SK-N-SH (cell line): ENCODE measurements around the gene MFAP3L. TPM values are rescaled to one million over a fixed set of nuclear protein-coding genes. Genes with fewer than 3 reads are reported as not detected.
"Not testable (repeated sequence)": the region's sequence is repeated elsewhere in the genome, so short reads cannot be mapped to it uniquely, and the experiment has no call there.

Experiments used
- CTCF ChIA-PET: fragments of 300-600, 350-600 bp; formaldehyde crosslinking; extraction: SDS; loops from one replicate; lab custom pipeline; 2021; lab: Yijun Ruan, JAX
- POLR2A ChIA-PET: fragments of 350-600 bp; sonication (Branson Sonifier 250); formaldehyde crosslinking; extraction: SDS; loops from one replicate; lab custom pipeline; 2020; ENCODE audit warnings: antibody characterized with exemption, inconsistent platforms; lab: Yijun Ruan, JAX
- DNase-seq: peaks from one replicate; pipeline ENCODE4 v3.0.0; 2012
- H2AFZ ChIP-seq: fragments of 200-600 bp; sonication (generic); 2 replicates; pipeline ENCODE4 v1.8.1; 2016; ENCODE audit warnings: antibody characterized with exemption, mild to moderate bottlenecking, low read depth
- H3F3A ChIP-seq: fragments of 200-600 bp; sonication (generic); replicated peaks from 2 replicates; pipeline ENCODE3; 2016; ENCODE audit warnings: antibody characterized with exemption, mild to moderate bottlenecking; ENCODE audit not compliant: insufficient read depth
- H3K27ac ChIP-seq, 2 experiments: fragments of 200-500 bp in 1 of 2; fragments of 200-600 bp in 1 of 2; sonication (Bioruptor generic) in 1 of 2; sonication (generic), shearing (Covaris generic) in 1 of 2; 2 replicates each; pipeline versions ENCODE4 v1.5.1 to v1.6.1; 2014 to 2016; ENCODE audit warnings: low read depth in 2 of 2, inconsistent platforms in 1 of 2, low read length in 1 of 2, mild to moderate bottlenecking in 1 of 2, mixed read lengths in 1 of 2
- H3K27me3 ChIP-seq: fragments of 200-600 bp; sonication (generic), shearing (Covaris generic); 2 replicates; pipeline ENCODE4 v1.6.1; 2016; ENCODE audit warnings: mixed run types; ENCODE audit not compliant: insufficient read depth
- H3K36me3 ChIP-seq, 2 experiments: fragments of 200-500 bp in 1 of 2; fragments of 200-600 bp in 1 of 2; sonication (Bioruptor generic) in 1 of 2; sonication (generic) in 1 of 2; replicated peaks in 1 of 2; 2 replicates each; pipeline versions ENCODE3 to v1.5.1; 2014 to 2016; ENCODE audit warnings: low read length in 1 of 2, mild to moderate bottlenecking in 1 of 2; ENCODE audit not compliant: insufficient read depth in 2 of 2, control insufficient read depth in 1 of 2
- H3K4me1 ChIP-seq, 2 experiments: fragments of 200-500 bp in 1 of 2; fragments of 200-600 bp in 1 of 2; sonication (Bioruptor generic) in 1 of 2; sonication (generic), shearing (Covaris generic) in 1 of 2; 2 replicates each; pipeline versions ENCODE4 v1.5.1 to v1.6.1; 2014 to 2016; ENCODE audit warnings: low read depth in 1 of 2, low read length in 1 of 2, mixed run types in 1 of 2; ENCODE audit not compliant: insufficient read depth in 2 of 2, control insufficient read depth in 1 of 2
- H3K4me2 ChIP-seq: fragments of 200-600 bp; sonication (generic), shearing (Covaris generic); 2 replicates; pipeline ENCODE4 v1.6.1; 2017; ENCODE audit warnings: mixed run types
- H3K4me3 ChIP-seq, 2 experiments: fragments of 200-500 bp in 1 of 2; fragments of 200-600 bp in 1 of 2; sonication (Bioruptor generic) in 1 of 2; sonication (generic), shearing (Covaris generic) in 1 of 2; 2 replicates each; pipeline versions ENCODE4 v1.5.1 to v1.8.1; 2014 to 2016; ENCODE audit warnings: low read depth in 2 of 2, inconsistent platforms in 1 of 2, low read length in 1 of 2, mild to moderate bottlenecking in 1 of 2, mixed read lengths in 1 of 2, moderate library complexity in 1 of 2
- H3K79me2 ChIP-seq: fragments of 200-600 bp; sonication (generic); 2 replicates; pipeline ENCODE4 v1.8.1; 2017; ENCODE audit warnings: mild to moderate bottlenecking; ENCODE audit not compliant: insufficient read depth
- H3K9ac ChIP-seq: fragments of 200-600 bp; sonication (generic); 2 replicates; pipeline ENCODE4 v1.6.1; 2017; ENCODE audit warnings: mixed run types
- H3K9me2 ChIP-seq: fragments of 200-600 bp; sonication (generic); 2 replicates; pipeline ENCODE4 v1.6.1; 2017; ENCODE audit warnings: mixed run types
- H3K9me3 ChIP-seq: fragments of 200-600 bp; sonication (generic); 2 replicates; pipeline ENCODE4 v1.6.1; 2017; ENCODE audit warnings: mixed run types, mild to moderate bottlenecking, moderate library complexity
- H4K20me1 ChIP-seq: fragments of 200-600 bp; sonication (generic); 2 replicates; pipeline ENCODE4 v1.6.1; 2017; ENCODE audit warnings: mild to moderate bottlenecking, mixed run types; ENCODE audit not compliant: insufficient read depth
- ELF1 ChIP-seq: IDR thresholded peaks from 2 replicates; pipeline ENCODE4 v1.4.0; 2012
- GABPA ChIP-seq: IDR thresholded peaks from 2 replicates; pipeline ENCODE4 v1.4.0; 2012; ENCODE audit warnings: low read depth, mild to moderate bottlenecking
- MXI1 ChIP-seq: IDR thresholded peaks from 2 replicates; pipeline ENCODE4 v1.6.1; 2012; ENCODE audit warnings: mild to moderate bottlenecking, low read depth, low read length, improper control_type of control experiment
- NFIC ChIP-seq: IDR thresholded peaks from 2 replicates; pipeline ENCODE4 v1.4.0; 2012; ENCODE audit warnings: borderline replicate concordance
- POLR2AphosphoS5 ChIP-seq: IDR thresholded peaks from 2 replicates; pipeline ENCODE4 v1.6.1; 2012; ENCODE audit warnings: low read depth, low read length
- TAF1 ChIP-seq: IDR thresholded peaks from 2 replicates; pipeline ENCODE4 v1.6.1; 2012; ENCODE audit warnings: low read depth, mild to moderate bottlenecking, low read length, moderate library complexity, borderline replicate concordance
- TCF12 ChIP-seq: IDR thresholded peaks from 2 replicates; pipeline ENCODE4 v1.4.0; 2012
- YY1 ChIP-seq: IDR thresholded peaks from 2 replicates; pipeline ENCODE4 v1.4.0; 2012; ENCODE audit warnings: low read depth, mild to moderate bottlenecking
- WGBS: methylation state at CpG from one replicate; pipeline ENCODE4 v1.1.6; 2017; ENCODE audit warnings: low lambda C conversion rate; 5-methylcytosine and 5-hydroxymethylcytosine counted together
- polyA plus RNA-seq, 3 experiments: library from polyadenylated mRNA; depleted of rRNA; stranded (reverse); fragments of >200 nt; gene quantifications; 2 replicates each; pipeline ENCODE4 v1.2.3, GENCODE V29; 2012
- TF ChIP-seq, protein P1 (sequence below): fragments of 200-600 bp; sonication (generic); IDR thresholded peaks from 2 replicates; pipeline ENCODE4 v1.6.1; 2017; ENCODE audit warnings: antibody characterized with exemption, mild to moderate bottlenecking, moderate library complexity
- TF ChIP-seq, protein P2 (sequence below): IDR thresholded peaks from 2 replicates; pipeline ENCODE4 v1.4.0; 2012; ENCODE audit warnings: low read depth, borderline replicate concordance

The MFAP3L gene
- polyA plus RNA-seq, 1 of the 3 experiments (the other 2 are of a cell fraction): 5.4 TPM

DNA sequence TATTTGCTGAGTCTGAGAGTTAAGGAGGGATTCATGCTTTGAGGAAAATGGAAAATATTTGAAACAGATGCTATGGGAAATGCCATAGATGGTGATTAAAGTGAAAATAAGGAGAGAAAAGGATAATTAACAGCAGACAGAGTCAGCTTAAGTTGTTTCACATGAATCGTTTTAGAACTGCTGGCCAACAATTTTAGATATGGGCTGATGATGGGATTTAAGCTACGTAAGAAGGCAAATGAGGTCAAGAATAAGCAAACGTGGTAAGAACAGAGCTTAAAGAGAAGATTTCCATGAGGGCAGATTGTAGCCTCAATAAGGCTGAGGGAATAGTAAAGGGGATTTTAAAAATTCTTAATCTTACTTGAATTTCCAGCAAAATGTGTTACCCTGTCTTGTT is 77.9 kb downstream of the MFAP3L start (continued):
- TF ChIP-seq, protein P1, sequence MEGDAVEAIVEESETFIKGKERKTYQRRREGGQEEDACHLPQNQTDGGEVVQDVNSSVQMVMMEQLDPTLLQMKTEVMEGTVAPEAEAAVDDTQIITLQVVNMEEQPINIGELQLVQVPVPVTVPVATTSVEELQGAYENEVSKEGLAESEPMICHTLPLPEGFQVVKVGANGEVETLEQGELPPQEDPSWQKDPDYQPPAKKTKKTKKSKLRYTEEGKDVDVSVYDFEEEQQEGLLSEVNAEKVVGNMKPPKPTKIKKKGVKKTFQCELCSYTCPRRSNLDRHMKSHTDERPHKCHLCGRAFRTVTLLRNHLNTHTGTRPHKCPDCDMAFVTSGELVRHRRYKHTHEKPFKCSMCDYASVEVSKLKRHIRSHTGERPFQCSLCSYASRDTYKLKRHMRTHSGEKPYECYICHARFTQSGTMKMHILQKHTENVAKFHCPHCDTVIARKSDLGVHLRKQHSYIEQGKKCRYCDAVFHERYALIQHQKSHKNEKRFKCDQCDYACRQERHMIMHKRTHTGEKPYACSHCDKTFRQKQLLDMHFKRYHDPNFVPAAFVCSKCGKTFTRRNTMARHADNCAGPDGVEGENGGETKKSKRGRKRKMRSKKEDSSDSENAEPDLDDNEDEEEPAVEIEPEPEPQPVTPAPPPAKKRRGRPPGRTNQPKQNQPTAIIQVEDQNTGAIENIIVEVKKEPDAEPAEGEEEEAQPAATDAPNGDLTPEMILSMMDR: no peak
- TF ChIP-seq NFIC (no peak), MXI1 (no peak), GABPA (no peak)
- TF ChIP-seq, protein P2, sequence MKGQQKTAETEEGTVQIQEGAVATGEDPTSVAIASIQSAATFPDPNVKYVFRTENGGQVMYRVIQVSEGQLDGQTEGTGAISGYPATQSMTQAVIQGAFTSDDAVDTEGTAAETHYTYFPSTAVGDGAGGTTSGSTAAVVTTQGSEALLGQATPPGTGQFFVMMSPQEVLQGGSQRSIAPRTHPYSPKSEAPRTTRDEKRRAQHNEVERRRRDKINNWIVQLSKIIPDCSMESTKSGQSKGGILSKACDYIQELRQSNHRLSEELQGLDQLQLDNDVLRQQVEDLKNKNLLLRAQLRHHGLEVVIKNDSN: no peak

GRCh38 chr4:169945636-169946035 is 80.6 kb downstream of the MFAP3L start:
- Histone ChIP-seq H2AFZ (no peak overlapping the region), H4K20me1 (no peaks in the 10 kb centered on the region)

GRCh38 chr4:169943601-169944000 is 82.6 kb downstream of the MFAP3L start:
- H3F3A ChIP-seq, DNase-seq, H3K27ac ChIP-seq, H3K4me2 ChIP-seq, H3K79me2 ChIP-seq, CTCF ChIA-PET, H4K20me1 ChIP-seq, H3K9me2 ChIP-seq, POLR2A ChIA-PET, H3K4me3 ChIP-seq, H3K9me3 ChIP-seq, H3K4me1 ChIP-seq, H3K36me3 ChIP-seq, H3K27me3 ChIP-seq, H2AFZ ChIP-seq, H3K9ac ChIP-seq: not testable (repeated sequence)
- 83% methylated on average over 6 of the region's 6 CpGs for WGBS

More at GRCh38 chr4:169945636-169946035, 80.6 kb downstream of the MFAP3L start:
- no peak overlapping the region for H3K27ac ChIP-seq
- no peak overlapping the region for H3K4me2 ChIP-seq
- WGBS: 78% methylated on average over 1 of the region's 1 CpG
- H3K27me3 ChIP-seq: no peaks in the 10 kb centered on the region
- no peaks in the 10 kb centered on the region for H3K9me3 ChIP-seq
- H3K36me3 ChIP-seq: no peaks in the 10 kb centered on the region
- no peaks in the 10 kb centered on the region for H3F3A ChIP-seq
- H3K4me3 ChIP-seq: no peak overlapping the region
- no peaks in the 10 kb centered on the region for H3K9me2 ChIP-seq
- no peak for DNase-seq
- peaks cover 0 to 3% of the 10 kb centered on the region in 2 experiments; a peak in 1 of 4 replicates for H3K4me1 ChIP-seq
- POLR2A ChIA-PET: no interaction called here
- no peak overlapping the region for H3K9ac ChIP-seq
- no peaks in the 10 kb centered on the region for H3K79me2 ChIP-seq
- no peak for TF ChIP-seq YY1
- TF ChIP-seq POLR2AphosphoS5: no peak
- no peak for TF ChIP-seq ELF1
- no peak for TF ChIP-seq TCF12
- TF ChIP-seq, protein P2: no peak
- TF ChIP-seq TAF1: no peak
- CTCF ChIA-PET: no interaction called here
